Measurements from ENCODE around the gene EIF1AD. TPM values are rescaled to one million over a fixed set of nuclear protein-coding genes. Genes with fewer than 3 reads are reported as not detected.

EIF1AD gene, protein sequence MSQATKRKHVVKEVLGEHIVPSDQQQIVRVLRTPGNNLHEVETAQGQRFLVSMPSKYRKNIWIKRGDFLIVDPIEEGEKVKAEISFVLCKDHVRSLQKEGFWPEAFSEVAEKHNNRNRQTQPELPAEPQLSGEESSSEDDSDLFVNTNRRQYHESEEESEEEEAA
- total RNA-seq (10 to 100 TPM in 5 of 6 donors, 1 to 10 TPM in 1; 9.5 to 16.0 (median 12.2) TPM), polyA plus RNA-seq (10 to 100 TPM; 11.6 to 14.0 TPM)

DNA sequence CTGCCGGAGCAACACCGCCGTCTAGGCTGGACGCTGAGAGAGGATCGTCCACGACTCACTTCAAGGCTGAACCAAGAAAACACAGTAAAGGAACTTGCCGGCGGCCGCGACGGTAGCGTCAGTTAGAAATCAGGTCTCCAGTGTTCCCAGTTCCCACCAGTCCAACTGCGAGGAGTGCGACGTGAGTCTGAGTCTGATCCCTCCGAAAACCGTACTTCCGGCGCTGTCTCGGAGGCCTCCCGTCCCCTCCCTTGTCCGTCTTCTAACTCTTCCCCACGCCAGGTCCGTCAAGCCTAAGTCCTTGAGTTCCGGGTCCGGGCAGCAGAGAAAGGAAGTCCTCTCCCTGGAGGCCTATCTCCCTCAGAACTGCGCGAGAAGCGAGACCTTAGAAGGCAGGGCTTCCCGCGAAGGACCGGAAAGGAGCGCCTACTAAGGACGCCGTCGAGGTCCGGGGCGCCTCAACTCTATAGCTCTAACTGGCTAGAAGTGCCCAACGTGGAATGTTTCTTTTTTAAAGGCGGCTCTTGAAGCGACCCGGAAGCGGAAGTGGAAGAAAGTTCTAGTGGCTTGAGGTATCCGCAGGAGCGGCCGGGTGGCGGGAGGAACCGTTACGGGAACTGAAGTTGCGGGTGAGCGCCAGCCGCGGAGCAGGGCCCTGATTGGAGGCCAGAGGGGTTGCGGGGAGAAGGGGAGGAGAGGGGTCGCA, at the start of gene EIF1AD, which contains the start of gene BANF1:
Gene EIF1AD (minus strand): TSS at position 216 of the 706 bp plus-strand sequence. CDS start 1,768 bp downstream, outside the sequence.
Gene BANF1 (plus strand): TSS at position 562 of the 706 bp plus-strand sequence. CDS start 748 bp downstream, outside the sequence.
- intact Hi-C loops (cut with DNase I): no loop called here
- peaks cover 2 to 38% (median 22%) of the 10 kb centered on the region in 3 donors for H3K36me3 ChIP-seq
- TF ChIP-seq, protein P1, sequence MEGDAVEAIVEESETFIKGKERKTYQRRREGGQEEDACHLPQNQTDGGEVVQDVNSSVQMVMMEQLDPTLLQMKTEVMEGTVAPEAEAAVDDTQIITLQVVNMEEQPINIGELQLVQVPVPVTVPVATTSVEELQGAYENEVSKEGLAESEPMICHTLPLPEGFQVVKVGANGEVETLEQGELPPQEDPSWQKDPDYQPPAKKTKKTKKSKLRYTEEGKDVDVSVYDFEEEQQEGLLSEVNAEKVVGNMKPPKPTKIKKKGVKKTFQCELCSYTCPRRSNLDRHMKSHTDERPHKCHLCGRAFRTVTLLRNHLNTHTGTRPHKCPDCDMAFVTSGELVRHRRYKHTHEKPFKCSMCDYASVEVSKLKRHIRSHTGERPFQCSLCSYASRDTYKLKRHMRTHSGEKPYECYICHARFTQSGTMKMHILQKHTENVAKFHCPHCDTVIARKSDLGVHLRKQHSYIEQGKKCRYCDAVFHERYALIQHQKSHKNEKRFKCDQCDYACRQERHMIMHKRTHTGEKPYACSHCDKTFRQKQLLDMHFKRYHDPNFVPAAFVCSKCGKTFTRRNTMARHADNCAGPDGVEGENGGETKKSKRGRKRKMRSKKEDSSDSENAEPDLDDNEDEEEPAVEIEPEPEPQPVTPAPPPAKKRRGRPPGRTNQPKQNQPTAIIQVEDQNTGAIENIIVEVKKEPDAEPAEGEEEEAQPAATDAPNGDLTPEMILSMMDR (IDR thresholded peaks at IDR 0.05): no peak
- H3K27me3 ChIP-seq: no peaks in the 10 kb centered on the region
- peak within 1 kb of the TSS; percentile 77 to 89 (median 78) for H3K4me3 ChIP-seq
- peaks cover 0 to 15% (median 5%) of the 10 kb centered on the region in 3 donors for H3K4me1 ChIP-seq
- 1% methylated on average over 54 to 55 of the region's 55 CpGs for WGBS, 2 donors
- H3K9me3 ChIP-seq: no peaks in the 10 kb centered on the region
- ATAC-seq (peak; percentile 92 to 96 (median 92)), FAIRE-seq (no peak), DNase-seq (peak; percentile 82 to 94 (median 91))
- peak within 1 kb of the TSS; percentile 75 to 98 (median 90) for H3K27ac ChIP-seq

DNA sequence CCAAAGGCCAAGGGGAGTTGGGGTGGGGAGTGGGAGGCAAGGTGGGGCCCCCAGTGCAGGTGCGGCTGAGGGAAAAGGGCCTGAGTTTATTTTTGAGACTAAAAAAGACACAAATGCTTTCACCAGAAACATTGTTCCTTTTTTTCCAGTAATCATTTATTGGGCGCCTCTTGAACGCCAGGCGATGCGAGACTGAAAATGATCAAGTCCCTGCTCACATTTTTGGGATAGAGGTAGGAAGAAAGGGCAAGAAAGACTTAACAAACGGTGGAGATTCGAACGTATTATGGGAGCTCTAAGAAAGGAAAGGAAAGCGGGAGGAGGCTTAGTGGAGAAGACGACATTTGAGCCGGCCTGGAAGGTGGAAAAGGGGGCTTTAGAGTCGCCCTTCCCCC, 49.4 kb upstream of the EIF1AD start:
- H3K9me3 ChIP-seq: no peaks in the 10 kb centered on the region
- peak overlapping the region; percentile 72 to 93 (median 90) for H3K27ac ChIP-seq
- FAIRE-seq (no peak), ATAC-seq (no peak), DNase-seq (no peak)
- TF ChIP-seq, protein P1 (IDR thresholded peaks at IDR 0.05): no peak
- no peaks in the 10 kb centered on the region for H3K27me3 ChIP-seq
- H3K36me3 ChIP-seq: peaks cover 0 to 11% (median 11%) of the 10 kb centered on the region in 3 donors
- whole genome bisulfite sequencing, 2 donors: 28 to 32% methylated on average over 12 of the region's 12 CpGs
- peaks cover 5 to 16% (median 5%) of the 10 kb centered on the region in 3 donors for H3K4me1 ChIP-seq
- H3K4me3 ChIP-seq: peak overlapping the region; percentile 20 to 95 (median 60)
- intact Hi-C loops (cut with DNase I): no loop called here

DNA sequence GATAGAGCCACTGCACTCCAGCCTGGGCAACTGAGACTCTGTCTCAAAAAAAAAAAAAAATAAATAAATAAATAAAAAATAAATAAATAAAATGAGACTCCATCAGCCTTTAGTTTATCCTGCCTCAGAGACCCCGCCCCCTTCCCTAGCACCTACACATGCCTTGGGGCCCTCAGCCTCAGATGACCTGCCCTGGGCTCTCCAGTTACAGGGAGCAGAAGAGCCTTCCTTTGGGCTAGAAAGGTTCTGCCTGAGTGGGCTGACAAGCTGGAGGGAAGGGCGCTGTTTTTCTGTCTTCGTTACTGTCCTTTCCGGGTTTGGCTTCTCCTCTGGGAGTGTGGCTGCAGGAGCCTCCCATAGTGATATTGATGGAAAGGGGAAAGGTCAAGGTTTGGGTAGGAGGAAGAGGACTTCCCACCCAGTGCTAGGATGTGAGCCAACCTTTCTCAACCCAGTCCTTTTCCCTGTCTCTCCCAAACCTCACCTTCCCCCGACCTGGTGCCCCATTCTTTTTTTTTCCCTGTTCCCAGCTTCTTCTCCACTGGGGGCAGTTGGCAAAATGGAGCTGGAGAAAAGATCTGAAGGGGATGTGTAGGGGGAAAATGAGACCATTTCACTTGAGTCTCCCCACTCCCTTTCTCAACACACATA, 48.7 kb upstream of the EIF1AD start:
- TF ChIP-seq, protein P1 (IDR thresholded peaks at IDR 0.05): no peak
- H3K27me3 ChIP-seq: no peaks in the 10 kb centered on the region
- intact Hi-C loops (cut with DNase I): no loop called here
- peaks cover 5 to 16% (median 5%) of the 10 kb centered on the region in 3 donors for H3K4me1 ChIP-seq
- peaks cover 0 to 7% (median 6%) of the 10 kb centered on the region in 3 donors for H3K36me3 ChIP-seq
- FAIRE-seq (no peak), DNase-seq (no peak), ATAC-seq (no peak)
- H3K4me3 ChIP-seq: no peak overlapping the region
- H3K27ac ChIP-seq: peak overlapping the region in 2 of 4 donors; percentile 91 to 93
- 77 to 80% methylated on average over 5 of the region's 5 CpGs for WGBS, 2 donors
- H3K9me3 ChIP-seq: no peaks in the 10 kb centered on the region

DNA sequence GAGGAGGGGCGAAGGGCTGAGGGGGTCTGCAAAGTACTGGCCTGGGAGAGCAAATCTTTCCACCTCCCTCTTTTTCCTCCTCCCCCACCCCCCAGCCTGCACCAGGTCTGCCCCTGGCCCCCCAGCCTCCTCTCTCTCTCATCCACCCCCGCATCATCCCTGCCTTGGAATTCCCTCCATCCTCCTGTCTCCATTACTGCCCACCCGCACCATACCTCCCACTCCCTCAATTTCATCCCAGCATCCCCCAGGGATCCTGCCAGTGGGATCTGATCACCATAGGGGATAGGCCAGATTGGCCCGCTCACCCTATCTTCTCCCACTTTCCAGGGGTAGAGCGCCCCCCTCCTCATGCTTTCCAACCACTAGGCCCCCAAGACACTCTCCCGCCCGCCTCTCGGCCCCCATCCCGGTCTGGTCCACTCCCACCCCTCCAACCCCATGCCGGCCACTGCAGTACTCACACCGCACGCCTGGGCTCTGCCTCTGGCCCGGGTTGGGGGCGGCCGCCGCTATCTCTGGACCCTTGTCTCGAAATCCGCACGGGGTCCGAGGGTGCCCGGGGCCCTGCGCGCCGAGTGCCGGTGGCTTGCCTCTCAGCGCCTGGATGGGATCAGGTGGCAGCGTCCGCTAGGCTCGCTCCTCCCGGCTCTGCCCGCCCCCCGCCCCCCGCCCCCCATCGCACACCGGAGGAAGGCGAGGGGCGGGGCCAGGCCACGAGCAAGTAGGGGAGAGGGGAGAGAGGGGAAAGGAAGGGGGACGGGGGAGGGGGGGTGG, 46.8 kb upstream of the EIF1AD start, which contains the start of gene GAL3ST3:
Gene GAL3ST3 (minus strand): TSS at position 615 of the 777 bp plus-strand sequence. CDS start 3,746 bp downstream, outside the sequence.
- Histone ChIP-seq H3K27me3 (no peaks in the 10 kb centered on the region), H3K9me3 (no peaks in the 10 kb centered on the region), H3K36me3 (no peaks in the 10 kb centered on the region), H3K4me3 (no peak within 1 kb of the TSS), H3K27ac (peak within 1 kb of the TSS in 1 of 4 donors; percentile 16), H3K4me1 (peaks cover 5 to 15% (median 5%) of the 10 kb centered on the region in 3 donors)
- intact Hi-C loops (cut with DNase I): no loop called here
- TF ChIP-seq, protein P1 (IDR thresholded peaks at IDR 0.05): no peak
- WGBS, 2 donors: 18 to 22% methylated on average over 24 to 39 of the region's 39 CpGs
- no peak for FAIRE-seq
- ATAC-seq: no peak
- DNase-seq: peak in 1 of 6 donors; percentile 77

All from pancreas (tissue), 10 donors.